Left ventricle myocardium inferior (tissue), 1 donor: ENCODE results near the gene SKI. TPM values are rescaled to one million over a fixed set of nuclear protein-coding genes. Genes with fewer than 3 reads are reported as not detected.

Source experiments
- DNase-seq: peaks from one replicate; pipeline ENCODE4 v3.0.0-alpha.2; 2020
- H3K27ac ChIP-seq: fragments of 200-600 bp; replicated peaks from 2 replicates; pipeline ENCODE4 v1.8.0; 2021
- H3K27me3 ChIP-seq: fragments of 200-600 bp; 2 replicates; pipeline ENCODE4 v1.8.0; 2021; ENCODE audit warnings: low read depth
- H3K36me3 ChIP-seq: fragments of 200-600 bp; 2 replicates; pipeline ENCODE4 v1.8.0; 2021
- H3K4me1 ChIP-seq: fragments of 200-600 bp; 2 replicates; pipeline ENCODE4 v1.8.0; 2021
- H3K4me3 ChIP-seq: fragments of 200-600 bp; 2 replicates; pipeline ENCODE4 v1.8.0; 2021; ENCODE audit warnings: mild to moderate bottlenecking, moderate library complexity
- H3K9me3 ChIP-seq: fragments of 200-600 bp; replicated peaks from 2 replicates; pipeline ENCODE4 v1.8.0; 2021
- intact Hi-C: fragments of 100-400 bp; cut with micrococcal nuclease; formaldehyde crosslinking; loops from one replicate; pipeline ENCODE4 v1.11.0; 2022
- total RNA-seq: library from RNA; stranded (reverse); fragmentation: NEBNext Ultra II Directional; extraction: Animal tissue kit (Norgen Biotek cat#: 25700); gene quantifications from one replicate; pipeline ENCODE4 v1.2.1, GENCODE V29; 2021
- TF ChIP-seq, protein P1 (sequence below): fragments of 200-600 bp; IDR thresholded peaks from 2 replicates; pipeline ENCODE4 v1.8.0; 2021; ENCODE audit warnings: antibody characterized with exemption, mild to moderate bottlenecking, borderline replicate concordance
- donor health status: DM: no; HTN: yes; CAD: no; lungs with severe emphysema.

The SKI gene
- total RNA-seq, 1 donor from 2014 or later, result 37.9 TPM

DNA sequence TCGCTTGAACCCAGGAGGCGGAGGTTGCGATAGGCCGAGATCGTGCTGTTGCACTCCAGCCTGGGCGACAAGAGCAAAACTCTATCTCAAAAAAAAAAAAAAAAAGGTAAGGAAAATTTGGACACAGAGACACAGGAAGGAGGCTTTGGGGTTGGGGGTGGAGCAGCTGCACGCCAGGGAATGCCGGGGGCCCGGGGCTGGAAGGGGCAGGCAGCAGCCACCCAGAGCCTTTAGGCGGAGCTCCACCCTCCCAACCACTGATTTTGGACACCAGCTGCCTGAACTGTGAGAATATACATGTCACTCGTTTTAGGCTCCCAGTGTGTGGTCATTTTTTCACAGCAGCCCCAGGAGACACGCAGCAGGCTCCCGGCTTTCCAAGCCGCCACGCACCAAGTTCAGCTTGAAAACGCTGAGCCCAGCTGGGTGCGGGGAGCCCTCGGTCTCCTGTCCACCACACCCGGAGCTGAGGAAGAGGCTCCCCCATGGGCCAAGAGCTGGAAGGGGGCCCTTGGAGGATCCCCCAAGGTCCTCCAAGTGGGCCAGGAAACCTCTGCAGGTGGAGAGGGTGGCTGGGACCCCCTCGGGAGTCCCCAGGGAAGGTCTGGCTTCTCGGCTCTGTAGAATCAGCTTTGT lies 27.7 kb upstream of the SKI start:
- TF ChIP-seq, protein P1, sequence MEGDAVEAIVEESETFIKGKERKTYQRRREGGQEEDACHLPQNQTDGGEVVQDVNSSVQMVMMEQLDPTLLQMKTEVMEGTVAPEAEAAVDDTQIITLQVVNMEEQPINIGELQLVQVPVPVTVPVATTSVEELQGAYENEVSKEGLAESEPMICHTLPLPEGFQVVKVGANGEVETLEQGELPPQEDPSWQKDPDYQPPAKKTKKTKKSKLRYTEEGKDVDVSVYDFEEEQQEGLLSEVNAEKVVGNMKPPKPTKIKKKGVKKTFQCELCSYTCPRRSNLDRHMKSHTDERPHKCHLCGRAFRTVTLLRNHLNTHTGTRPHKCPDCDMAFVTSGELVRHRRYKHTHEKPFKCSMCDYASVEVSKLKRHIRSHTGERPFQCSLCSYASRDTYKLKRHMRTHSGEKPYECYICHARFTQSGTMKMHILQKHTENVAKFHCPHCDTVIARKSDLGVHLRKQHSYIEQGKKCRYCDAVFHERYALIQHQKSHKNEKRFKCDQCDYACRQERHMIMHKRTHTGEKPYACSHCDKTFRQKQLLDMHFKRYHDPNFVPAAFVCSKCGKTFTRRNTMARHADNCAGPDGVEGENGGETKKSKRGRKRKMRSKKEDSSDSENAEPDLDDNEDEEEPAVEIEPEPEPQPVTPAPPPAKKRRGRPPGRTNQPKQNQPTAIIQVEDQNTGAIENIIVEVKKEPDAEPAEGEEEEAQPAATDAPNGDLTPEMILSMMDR, result no peak
- Histone ChIP-seq H3K9me3 (no peaks in the 10 kb centered on the region), H3K4me3 (no peak overlapping the region), H3K27ac (peak overlapping the region; percentile 81), H3K27me3 (no peaks in the 10 kb centered on the region), H3K4me1 (peaks cover 57% of the 10 kb centered on the region), H3K36me3 (no peaks in the 10 kb centered on the region)
- intact Hi-C loops, result no loop called here
- DNase-seq, result no peak

DNA sequence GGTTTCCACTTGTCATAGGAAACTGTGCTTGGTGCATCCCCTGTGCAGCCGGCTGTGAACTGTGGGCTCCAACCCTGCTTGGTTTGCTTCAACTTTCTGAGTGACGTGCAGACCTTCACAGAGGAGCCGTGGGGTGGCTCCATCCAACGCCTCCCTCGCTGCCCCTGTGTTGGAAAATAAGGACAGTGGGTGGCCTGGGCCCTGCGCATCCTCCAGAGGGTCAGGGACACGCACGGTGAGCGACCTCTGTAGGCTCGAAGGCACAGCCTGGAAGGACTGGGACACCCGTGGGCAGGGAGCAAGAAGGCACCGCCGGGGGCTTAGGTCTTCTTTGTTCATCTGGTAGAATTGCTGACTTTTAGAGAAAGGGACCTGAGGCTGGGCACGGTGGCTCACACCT lies 27.1 kb upstream of the SKI start:
- Histone ChIP-seq H3K27ac (no peak overlapping the region), H3K4me1 (peaks cover 57% of the 10 kb centered on the region), H3K36me3 (no peaks in the 10 kb centered on the region), H3K9me3 (no peaks in the 10 kb centered on the region), H3K4me3 (no peak overlapping the region), H3K27me3 (no peaks in the 10 kb centered on the region)
- TF ChIP-seq, protein P1, result no peak
- intact Hi-C loops, result no loop called here
- no peak for DNase-seq

DNA sequence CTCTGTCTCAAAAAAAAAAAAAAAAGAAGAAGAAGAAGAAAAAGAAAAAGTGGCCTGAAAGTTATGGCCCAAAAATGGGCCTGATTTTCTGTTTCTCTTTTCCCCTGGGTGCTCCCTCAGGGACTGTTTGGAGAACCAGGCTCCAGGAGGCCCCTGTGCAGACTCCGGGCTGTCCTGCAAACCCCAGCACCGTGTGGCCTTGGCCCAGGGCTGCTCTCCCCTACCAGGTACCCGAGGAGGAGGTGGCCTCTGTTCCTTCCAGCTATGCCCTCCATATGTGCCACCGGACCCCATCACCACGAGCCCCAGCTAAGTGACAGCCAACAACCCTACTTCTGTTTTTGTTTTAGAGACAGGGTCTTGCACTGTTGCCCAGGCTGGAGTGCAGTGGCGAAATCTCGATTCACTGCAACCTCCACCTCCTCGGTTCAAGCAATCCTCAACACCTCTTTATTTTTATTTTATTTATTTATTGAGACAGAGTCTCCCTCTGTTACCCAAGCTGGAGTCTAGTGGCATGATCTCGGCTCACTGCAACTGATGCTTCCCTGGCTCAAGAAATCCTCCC lies 26.0 kb upstream of the SKI start:
- Histone ChIP-seq H3K4me3 (no peak overlapping the region), H3K4me1 (peaks cover 66% of the 10 kb centered on the region), H3K36me3 (no peaks in the 10 kb centered on the region), H3K27ac (no peak overlapping the region), H3K27me3 (no peaks in the 10 kb centered on the region), H3K9me3 (no peaks in the 10 kb centered on the region)
- DNase-seq, result no peak
- intact Hi-C loops, result no loop called here
- TF ChIP-seq, protein P1, result no peak

DNA sequence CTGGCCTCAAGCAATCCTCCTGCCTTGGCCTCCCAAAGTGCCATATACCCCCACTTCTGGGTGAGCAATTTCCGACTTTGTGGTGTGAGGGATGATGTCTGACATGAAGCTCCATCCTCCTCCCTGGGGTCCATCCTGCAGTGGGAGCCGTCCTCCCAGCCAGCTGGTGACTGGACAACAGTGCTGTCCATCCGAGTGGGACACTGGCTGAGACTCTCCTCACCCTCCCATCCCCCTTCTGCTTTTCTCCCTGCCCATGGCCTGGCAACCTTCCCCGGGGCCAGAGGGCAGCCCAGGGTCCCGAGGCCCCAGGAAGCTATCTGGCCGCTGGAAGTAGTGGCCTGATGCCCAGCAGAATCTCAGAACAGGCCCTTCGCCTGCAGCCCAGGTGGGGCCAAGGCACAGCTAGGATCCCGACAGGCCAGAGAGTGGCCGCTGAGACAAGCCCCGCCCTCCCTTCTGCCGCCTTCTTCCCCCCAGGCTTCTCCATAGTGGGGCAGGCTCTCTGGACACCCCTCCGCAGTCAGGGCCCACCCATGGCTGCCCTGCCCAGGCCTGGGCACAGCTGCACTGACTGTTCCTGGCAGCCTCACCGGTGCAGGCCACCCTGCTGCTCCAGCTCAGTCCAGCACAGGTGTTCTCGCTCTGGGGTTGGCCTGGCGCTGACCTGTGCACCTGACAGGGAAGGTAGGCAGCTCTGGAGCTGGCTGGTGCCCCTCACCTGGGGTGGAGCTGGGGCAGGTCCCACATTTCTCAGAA lies 25.1 kb upstream of the SKI start:
- Histone ChIP-seq H3K36me3 (no peaks in the 10 kb centered on the region), H3K4me3 (no peak overlapping the region), H3K27me3 (no peaks in the 10 kb centered on the region), H3K4me1 (peaks cover 73% of the 10 kb centered on the region), H3K27ac (peak overlapping the region; percentile 92), H3K9me3 (no peaks in the 10 kb centered on the region)
- intact Hi-C loops, result no loop called here
- no peak for DNase-seq
- TF ChIP-seq, protein P1, result no peak

DNA sequence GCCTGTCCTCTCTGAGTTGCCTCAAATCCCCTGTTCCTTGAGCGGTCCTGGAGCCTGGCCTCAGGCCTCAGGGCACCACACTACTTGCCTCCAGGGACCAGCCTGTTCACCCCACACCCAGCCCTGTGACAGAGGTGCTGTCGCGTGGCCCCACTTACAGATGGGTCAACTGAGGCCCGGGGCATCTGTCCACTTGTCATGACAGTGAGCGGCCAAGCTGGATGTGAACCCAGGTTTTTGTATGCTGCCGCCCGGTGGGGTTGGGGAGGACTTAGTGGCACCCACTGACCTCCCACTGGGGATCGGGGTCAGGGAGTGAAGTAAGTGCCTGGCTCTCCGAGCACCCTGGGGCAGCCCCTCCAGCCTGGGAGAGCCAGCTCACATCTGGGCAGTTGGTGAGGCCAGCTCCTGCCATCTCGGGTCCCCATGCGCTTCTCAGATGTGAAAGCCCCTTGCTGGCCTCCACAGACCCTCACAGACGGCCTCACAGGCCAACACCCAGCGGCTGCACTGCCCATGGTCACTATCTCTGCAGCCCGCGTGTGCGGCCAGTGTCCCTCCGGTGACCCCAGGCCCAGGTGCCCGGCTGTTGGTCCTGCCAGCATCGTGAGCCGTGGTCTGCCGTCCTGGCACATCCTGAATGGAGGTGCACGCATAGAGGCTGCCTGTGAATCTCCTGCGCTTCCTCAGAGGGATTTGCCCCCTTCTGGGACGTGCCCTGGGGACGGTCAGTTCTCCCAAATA lies 24.3 kb upstream of the SKI start:
- intact Hi-C loops, result no loop called here
- TF ChIP-seq, protein P1, result no peak
- Histone ChIP-seq H3K4me3 (peak overlapping the region; percentile 73), H3K27me3 (no peaks in the 10 kb centered on the region), H3K4me1 (peaks cover 75% of the 10 kb centered on the region), H3K9me3 (no peaks in the 10 kb centered on the region), H3K27ac (peak overlapping the region; percentile 92), H3K36me3 (no peaks in the 10 kb centered on the region)
- no peak for DNase-seq
